Sigmoid colon (tissue), 7 donors: Measurements from ENCODE around the gene SLX4IP. TPM values are rescaled to one million over a fixed set of nuclear protein-coding genes. Genes with fewer than 3 reads are reported as not detected.

Experiments
- DNase-seq: peaks from one replicate; pipeline ENCODE4 v3.0.0-alpha.2; 2019
- H3K27ac ChIP-seq, 4 donors: fragments of 200-600 bp; sonication (generic); one replicate each; pipeline ENCODE4 v1.5.1; 2016 to 2019; ENCODE audit warnings: mild to moderate bottlenecking in 1 of 4
- H3K27me3 ChIP-seq, 3 donors: fragments of 200-600 bp; sonication (generic); one replicate each; pipeline ENCODE4 v1.5.1; 2019; ENCODE audit warnings: mild to moderate bottlenecking in 1 of 3
- H3K36me3 ChIP-seq, 4 donors: fragments of 200-600 bp; sonication (generic); one replicate each; pipeline ENCODE4 v1.5.1; 2016 to 2019
- H3K4me1 ChIP-seq, 4 donors: fragments of 200-600 bp; sonication (generic); one replicate each; pipeline ENCODE4 v1.5.1; 2017 to 2019
- H3K4me3 ChIP-seq, 4 donors: fragments of 200-600 bp; sonication (generic); one replicate each; pipeline ENCODE4 v1.5.1; 2017 to 2019; ENCODE audit warnings: mild to moderate bottlenecking in 2 of 4, moderate library complexity in 1 of 4
- H3K9me3 ChIP-seq, 4 donors: fragments of 200-600 bp in 3 of 4; sonication (generic) in 3 of 4; one replicate each; pipeline versions ENCODE4 v1.5.1 to v1.6.1; 2013 to 2019
- CTCF ChIP-seq, 4 experiments: fragments of 450-650 bp in 3 of 4; fragments of 200-600 bp in 1 of 4; IDR thresholded peaks; one replicate each; pipeline ENCODE4 v1.5.1; 2016 to 2019; ENCODE audit warnings: antibody characterized with exemption in 4 of 4, mild to moderate bottlenecking in 3 of 4, moderate library complexity in 2 of 4
- EP300 ChIP-seq, 4 donors: sonication (generic); formaldehyde crosslinking; IDR thresholded peaks; one replicate each; pipeline ENCODE4 v1.6.1; 2017; ENCODE audit warnings: antibody characterized with exemption in 4 of 4
- POLR2A ChIP-seq, 2 donors: fragments of 450-650 bp; IDR thresholded peaks; one replicate each; pipeline ENCODE4 v1.6.1; 2016; ENCODE audit warnings: antibody characterized with exemption in 2 of 2, mild to moderate bottlenecking in 2 of 2, moderate library complexity in 2 of 2
- POLR2AphosphoS5 ChIP-seq, 4 donors: sonication (generic); formaldehyde crosslinking; IDR thresholded peaks; one replicate each; pipeline ENCODE4 v1.6.1; 2017; ENCODE audit warnings: antibody characterized with exemption in 4 of 4
- WGBS, 2 donors: extraction: QIAGEN DNeasy Blood & Tissue Kit; methylation state at CpG; one replicate each; pipeline ENCODE4 v1.1.7; 2013; 5-methylcytosine and 5-hydroxymethylcytosine counted together
- intact Hi-C: fragments of 100-400 bp; cut with DNase I; formaldehyde crosslinking; loops from one replicate; pipeline ENCODE4 v1.15.1; 2023
- polyA plus RNA-seq, 3 donors: library from polyadenylated mRNA; stranded (reverse); fragments of 200-250 nt; gene quantifications; one replicate each; pipeline ENCODE4 v1.2.3, GENCODE V29; 2013
- total RNA-seq, 4 donors: library from RNA; depleted of rRNA; stranded (reverse); fragments of >200 nt; gene quantifications; one replicate each; pipeline ENCODE4 v1.1.0, GENCODE V29; 2016
- donor health status: healthy with polysubstance abuse.
- donor health status: Bipolar disorder and iron deficiency.
- donor health status: healthy.

SLX4IP gene
- total and polyA plus RNA-seq, 7 donors: 1.2 to 4.2 (median 2.4) TPM

- WGBS, 2 donors: 72 to 97% methylated on average over 5 of the region's 5 CpGs
- intact Hi-C loops: no loop called here
- Histone ChIP-seq H3K36me3 (peaks cover 0 to 1% (median 0%) of the 10 kb centered on the region in 4 donors), H3K4me1 (peaks cover 0 to 48% (median 42%) of the 10 kb centered on the region in 4 donors), H3K27me3 (no peaks in the 10 kb centered on the region), H3K4me3 (no peak overlapping the region), H3K27ac (no peak overlapping the region), H3K9me3 (no peaks in the 10 kb centered on the region)
- DNase-seq: no peak
- no peak for TF ChIP-seq EP300 (IDR thresholded peaks at IDR 0.05)
Measured at GRCh38 chr20:10633718-10634117, 198.6 kb downstream of the SLX4IP start.

DNA sequence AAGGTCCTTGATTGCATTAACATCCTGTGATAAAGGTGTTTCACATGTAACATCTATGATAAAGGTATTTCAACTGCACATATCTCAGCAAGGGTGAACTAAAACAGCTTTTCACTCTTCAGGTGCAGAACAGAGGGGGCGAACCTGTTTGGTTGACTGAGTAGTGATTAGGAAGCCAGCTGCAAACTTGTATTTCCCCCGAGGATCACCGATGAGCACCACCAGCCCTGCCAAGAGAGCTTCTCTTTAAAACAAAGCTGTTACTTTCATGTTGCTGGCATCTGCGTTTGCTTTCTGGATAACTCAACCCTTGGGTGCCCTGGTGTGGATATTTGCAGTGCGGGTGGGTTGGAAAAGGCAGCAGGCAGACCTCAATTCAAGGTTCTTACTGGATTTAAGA, 199.1 kb downstream of the SLX4IP start:
- 66 to 85% methylated on average over 5 of the region's 5 CpGs for WGBS, 2 donors
- Histone ChIP-seq H3K9me3 (no peaks in the 10 kb centered on the region), H3K27ac (peak overlapping the region; percentile 62 to 78 (median 76)), H3K36me3 (peaks cover 0 to 6% (median 4%) of the 10 kb centered on the region in 4 donors), H3K27me3 (no peaks in the 10 kb centered on the region), H3K4me1 (peaks cover 0 to 48% (median 42%) of the 10 kb centered on the region in 4 donors), H3K4me3 (no peak overlapping the region)
- no peak for DNase-seq
- no peak for TF ChIP-seq POLR2A (IDR thresholded peaks at IDR 0.05)
- no peak for TF ChIP-seq EP300 (IDR thresholded peaks at IDR 0.05)
- no peak for TF ChIP-seq CTCF (IDR thresholded peaks at IDR 0.05)
- no peak for TF ChIP-seq POLR2AphosphoS5 (IDR thresholded peaks at IDR 0.05)
- intact Hi-C loops: no loop called here

DNA sequence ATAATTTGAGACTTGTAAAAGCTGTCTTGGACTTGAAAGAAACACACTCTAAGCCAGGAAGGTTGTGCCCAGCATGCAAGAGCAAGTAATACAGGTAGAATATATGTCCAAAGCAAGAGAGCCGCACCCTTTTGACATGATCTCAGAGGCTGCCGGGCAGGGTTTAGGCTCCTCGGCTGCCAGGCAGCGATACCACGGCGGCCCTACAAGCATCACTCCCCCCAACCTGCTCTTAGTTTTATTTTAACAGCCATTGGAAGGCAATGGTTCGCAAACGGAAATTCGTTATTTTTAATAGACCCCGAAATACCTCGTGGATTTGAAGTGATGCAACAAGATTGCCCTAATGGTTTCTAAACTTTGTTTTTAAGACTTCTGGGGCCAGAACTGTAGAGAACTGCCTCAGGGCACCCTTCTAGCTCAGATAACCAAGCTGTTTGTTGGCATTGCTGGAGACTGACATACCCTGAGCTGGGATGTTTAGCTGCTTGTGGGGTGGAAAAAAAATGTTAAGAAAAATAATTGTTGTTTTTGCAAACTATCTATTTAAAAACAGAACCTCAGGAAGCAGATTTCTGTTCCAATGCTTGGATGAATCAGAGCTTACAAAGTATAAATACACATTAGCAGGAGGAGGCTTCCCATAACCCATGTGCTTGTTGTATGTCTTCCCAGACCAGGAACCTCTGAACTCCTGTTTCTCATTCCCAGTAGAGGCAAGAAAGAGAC, 199.7 kb downstream of the SLX4IP start:
- no peak for DNase-seq
- Histone ChIP-seq H3K36me3 (peaks cover 5 to 12% (median 10%) of the 10 kb centered on the region in 4 donors), H3K27ac (peak overlapping the region; percentile 62 to 78 (median 76)), H3K4me3 (no peak overlapping the region), H3K4me1 (peaks cover 0 to 48% (median 42%) of the 10 kb centered on the region in 4 donors), H3K9me3 (no peaks in the 10 kb centered on the region), H3K27me3 (no peaks in the 10 kb centered on the region)
- no peak for TF ChIP-seq CTCF (IDR thresholded peaks at IDR 0.05)
- TF ChIP-seq EP300 (IDR thresholded peaks at IDR 0.05): no peak
- peak in 2 of 4 donors; percentile 11 to 44 for TF ChIP-seq POLR2AphosphoS5 (IDR thresholded peaks at IDR 0.05)
- 80 to 86% methylated on average over 11 of the region's 11 CpGs for WGBS, 2 donors
- intact Hi-C loops: no loop called here

GRCh38 chr20:10635476-10636208, 200.5 kb downstream of the SLX4IP start:
- intact Hi-C loops: no loop called here
- no peaks in the 10 kb centered on the region for H3K9me3 ChIP-seq
- no peak overlapping the region for H3K4me3 ChIP-seq
- H3K27me3 ChIP-seq: no peaks in the 10 kb centered on the region
- peak overlapping the region; percentile 62 to 78 (median 76) for H3K27ac ChIP-seq
- TF ChIP-seq POLR2AphosphoS5 (IDR thresholded peaks at IDR 0.05) (no peak), CTCF (IDR thresholded peaks at IDR 0.05) (no peak), EP300 (IDR thresholded peaks at IDR 0.05) (no peak), POLR2A (IDR thresholded peaks at IDR 0.05) (no peak)
- WGBS, 2 donors: 85 to 94% methylated on average over 5 of the region's 5 CpGs
- H3K4me1 ChIP-seq: peaks cover 0 to 52% (median 47%) of the 10 kb centered on the region in 4 donors
- peaks cover 13 to 20% (median 18%) of the 10 kb centered on the region in 4 donors for H3K36me3 ChIP-seq
- DNase-seq: no peak

- intact Hi-C loops: no loop called here
- Histone ChIP-seq H3K4me3 (no peak overlapping the region), H3K4me1 (peaks cover 0 to 52% (median 47%) of the 10 kb centered on the region in 4 donors), H3K9me3 (no peaks in the 10 kb centered on the region), H3K27me3 (no peaks in the 10 kb centered on the region), H3K27ac (peak overlapping the region; percentile 62 to 78 (median 76)), H3K36me3 (peaks cover 20 to 28% (median 22%) of the 10 kb centered on the region in 4 donors)
- no peak for DNase-seq
- TF ChIP-seq POLR2AphosphoS5 (IDR thresholded peaks at IDR 0.05) (peak in 2 of 4 donors; percentile 46 to 54), EP300 (IDR thresholded peaks at IDR 0.05) (no peak), CTCF (IDR thresholded peaks at IDR 0.05) (no peak), POLR2A (IDR thresholded peaks at IDR 0.05) (no peak)
- WGBS, 2 donors: 83 to 84% methylated on average over 5 of the region's 5 CpGs
Measured at GRCh38 chr20:10636326-10636818, 201.3 kb downstream of the SLX4IP start.
